ENCODE measurements around the gene WDR73. TPM values are rescaled to one million over a fixed set of nuclear protein-coding genes. Genes with fewer than 3 reads are reported as not detected.

Gene WDR73
- total and polyA plus RNA-seq, 10 of the 15 experiments (the other 5 are each of a cell fraction or from before 2014, with no cell fraction given), result 4.4 to 25.6 (median 16.3) TPM

DNA sequence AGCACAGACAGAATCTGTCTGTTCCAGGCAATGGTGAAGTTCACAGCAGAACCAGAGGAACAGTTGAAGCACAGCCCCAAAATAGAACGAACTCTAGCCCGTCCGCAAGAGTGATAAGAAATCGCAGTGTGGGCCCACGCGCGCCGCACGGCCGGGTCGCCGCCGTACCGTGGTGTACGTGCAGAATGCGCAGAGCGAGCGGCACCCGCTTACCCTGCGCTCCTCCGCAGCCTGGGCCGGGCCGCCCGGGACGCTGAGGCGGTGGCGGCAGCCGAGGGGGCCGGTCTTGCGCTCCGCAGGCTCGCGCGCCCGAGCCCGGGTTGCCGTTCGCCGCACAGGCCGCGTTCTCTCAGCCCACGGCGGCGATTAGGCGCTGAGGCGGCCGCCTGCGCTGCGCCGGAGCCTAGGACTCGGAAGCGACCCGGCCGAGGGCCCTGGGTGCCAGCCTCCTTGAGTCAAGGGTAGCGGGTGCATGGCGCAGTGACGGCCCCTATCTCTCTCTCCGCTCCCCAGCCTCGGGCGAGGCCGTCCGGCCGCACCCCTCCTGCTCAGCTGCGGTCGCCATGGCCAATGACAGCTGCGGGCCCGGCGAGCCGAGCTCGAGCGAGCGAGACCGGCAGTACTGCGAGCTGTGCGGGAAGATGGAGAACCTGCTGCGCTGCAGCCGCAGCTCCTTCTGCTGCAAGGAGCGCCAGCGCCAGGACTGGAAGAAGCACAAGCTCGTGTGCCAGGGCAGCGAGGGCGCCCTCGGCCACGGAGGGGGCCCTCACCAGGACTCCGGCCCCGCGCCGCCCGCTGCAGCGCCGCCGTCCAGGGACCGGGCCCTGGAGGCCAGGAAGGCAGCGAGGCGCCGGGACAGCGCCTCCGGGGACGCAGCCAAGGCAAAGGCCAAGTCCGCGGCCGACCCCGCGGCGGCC lies 20.5 kb downstream of the WDR73 start (continued):
- TF ChIP-seq, protein P1, sequence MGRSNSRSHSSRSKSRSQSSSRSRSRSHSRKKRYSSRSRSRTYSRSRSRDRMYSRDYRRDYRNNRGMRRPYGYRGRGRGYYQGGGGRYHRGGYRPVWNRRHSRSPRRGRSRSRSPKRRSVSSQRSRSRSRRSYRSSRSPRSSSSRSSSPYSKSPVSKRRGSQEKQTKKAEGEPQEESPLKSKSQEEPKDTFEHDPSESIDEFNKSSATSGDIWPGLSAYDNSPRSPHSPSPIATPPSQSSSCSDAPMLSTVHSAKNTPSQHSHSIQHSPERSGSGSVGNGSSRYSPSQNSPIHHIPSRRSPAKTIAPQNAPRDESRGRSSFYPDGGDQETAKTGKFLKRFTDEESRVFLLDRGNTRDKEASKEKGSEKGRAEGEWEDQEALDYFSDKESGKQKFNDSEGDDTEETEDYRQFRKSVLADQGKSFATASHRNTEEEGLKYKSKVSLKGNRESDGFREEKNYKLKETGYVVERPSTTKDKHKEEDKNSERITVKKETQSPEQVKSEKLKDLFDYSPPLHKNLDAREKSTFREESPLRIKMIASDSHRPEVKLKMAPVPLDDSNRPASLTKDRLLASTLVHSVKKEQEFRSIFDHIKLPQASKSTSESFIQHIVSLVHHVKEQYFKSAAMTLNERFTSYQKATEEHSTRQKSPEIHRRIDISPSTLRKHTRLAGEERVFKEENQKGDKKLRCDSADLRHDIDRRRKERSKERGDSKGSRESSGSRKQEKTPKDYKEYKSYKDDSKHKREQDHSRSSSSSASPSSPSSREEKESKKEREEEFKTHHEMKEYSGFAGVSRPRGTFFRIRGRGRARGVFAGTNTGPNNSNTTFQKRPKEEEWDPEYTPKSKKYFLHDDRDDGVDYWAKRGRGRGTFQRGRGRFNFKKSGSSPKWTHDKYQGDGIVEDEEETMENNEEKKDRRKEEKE (IDR thresholded peaks at IDR 0.05), result no peak
- TF ChIP-seq ZBTB33 (IDR thresholded peaks at IDR 0.05), result no peak
- no peak for TF ChIP-seq MTA3 (IDR thresholded peaks at IDR 0.05; ENCODE audit: borderline replicate concordance, low read length)
- TF ChIP-seq RB1 (IDR thresholded peaks at IDR 0.05; ENCODE audit: borderline replicate concordance), result no peak
- TF ChIP-seq HCFC1 (IDR thresholded peaks at IDR 0.05; ENCODE audit: low read length), result no peak
- TF ChIP-seq, protein P2, sequence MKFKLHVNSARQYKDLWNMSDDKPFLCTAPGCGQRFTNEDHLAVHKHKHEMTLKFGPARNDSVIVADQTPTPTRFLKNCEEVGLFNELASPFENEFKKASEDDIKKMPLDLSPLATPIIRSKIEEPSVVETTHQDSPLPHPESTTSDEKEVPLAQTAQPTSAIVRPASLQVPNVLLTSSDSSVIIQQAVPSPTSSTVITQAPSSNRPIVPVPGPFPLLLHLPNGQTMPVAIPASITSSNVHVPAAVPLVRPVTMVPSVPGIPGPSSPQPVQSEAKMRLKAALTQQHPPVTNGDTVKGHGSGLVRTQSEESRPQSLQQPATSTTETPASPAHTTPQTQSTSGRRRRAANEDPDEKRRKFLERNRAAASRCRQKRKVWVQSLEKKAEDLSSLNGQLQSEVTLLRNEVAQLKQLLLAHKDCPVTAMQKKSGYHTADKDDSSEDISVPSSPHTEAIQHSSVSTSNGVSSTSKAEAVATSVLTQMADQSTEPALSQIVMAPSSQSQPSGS (IDR thresholded peaks at IDR 0.05; ENCODE audit: low read length), result no peak
- TF ChIP-seq, protein P3, sequence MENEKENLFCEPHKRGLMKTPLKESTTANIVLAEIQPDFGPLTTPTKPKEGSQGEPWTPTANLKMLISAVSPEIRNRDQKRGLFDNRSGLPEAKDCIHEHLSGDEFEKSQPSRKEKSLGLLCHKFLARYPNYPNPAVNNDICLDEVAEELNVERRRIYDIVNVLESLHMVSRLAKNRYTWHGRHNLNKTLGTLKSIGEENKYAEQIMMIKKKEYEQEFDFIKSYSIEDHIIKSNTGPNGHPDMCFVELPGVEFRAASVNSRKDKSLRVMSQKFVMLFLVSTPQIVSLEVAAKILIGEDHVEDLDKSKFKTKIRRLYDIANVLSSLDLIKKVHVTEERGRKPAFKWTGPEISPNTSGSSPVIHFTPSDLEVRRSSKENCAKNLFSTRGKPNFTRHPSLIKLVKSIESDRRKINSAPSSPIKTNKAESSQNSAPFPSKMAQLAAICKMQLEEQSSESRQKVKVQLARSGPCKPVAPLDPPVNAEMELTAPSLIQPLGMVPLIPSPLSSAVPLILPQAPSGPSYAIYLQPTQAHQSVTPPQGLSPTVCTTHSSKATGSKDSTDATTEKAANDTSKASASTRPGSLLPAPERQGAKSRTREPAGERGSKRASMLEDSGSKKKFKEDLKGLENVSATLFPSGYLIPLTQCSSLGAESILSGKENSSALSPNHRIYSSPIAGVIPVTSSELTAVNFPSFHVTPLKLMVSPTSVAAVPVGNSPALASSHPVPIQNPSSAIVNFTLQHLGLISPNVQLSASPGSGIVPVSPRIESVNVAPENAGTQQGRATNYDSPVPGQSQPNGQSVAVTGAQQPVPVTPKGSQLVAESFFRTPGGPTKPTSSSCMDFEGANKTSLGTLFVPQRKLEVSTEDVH (IDR thresholded peaks at IDR 0.05; ENCODE audit: low read depth, partially characterized antibody), result no peak
- TF ChIP-seq POLR2AphosphoS5 (IDR thresholded peaks at IDR 0.05; ENCODE audit: low read length), result no peak
- TF ChIP-seq SREBF1 (IDR thresholded peaks at IDR 0.05; ENCODE audit: low read length), result no peak
- TF ChIP-seq, protein P4, sequence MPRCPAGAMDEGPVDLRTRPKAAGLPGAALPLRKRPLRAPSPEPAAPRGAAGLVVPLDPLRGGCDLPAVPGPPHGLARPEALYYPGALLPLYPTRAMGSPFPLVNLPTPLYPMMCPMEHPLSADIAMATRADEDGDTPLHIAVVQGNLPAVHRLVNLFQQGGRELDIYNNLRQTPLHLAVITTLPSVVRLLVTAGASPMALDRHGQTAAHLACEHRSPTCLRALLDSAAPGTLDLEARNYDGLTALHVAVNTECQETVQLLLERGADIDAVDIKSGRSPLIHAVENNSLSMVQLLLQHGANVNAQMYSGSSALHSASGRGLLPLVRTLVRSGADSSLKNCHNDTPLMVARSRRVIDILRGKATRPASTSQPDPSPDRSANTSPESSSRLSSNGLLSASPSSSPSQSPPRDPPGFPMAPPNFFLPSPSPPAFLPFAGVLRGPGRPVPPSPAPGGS (IDR thresholded peaks at IDR 0.05; ENCODE audit: borderline replicate concordance, insufficient read depth, low read depth, low read length, poor library complexity, severe bottlenecking), result no peak
- TF ChIP-seq PAX8 (IDR thresholded peaks at IDR 0.05), result no peak
- no peak for TF ChIP-seq BCL11A (IDR thresholded peaks at IDR 0.05; ENCODE audit: low read depth, low read length)
- peak; percentile 27 for TF ChIP-seq MEF2B (IDR thresholded peaks at IDR 0.05; ENCODE audit: partially characterized antibody, poor library complexity, severe bottlenecking)
- TF ChIP-seq, protein P5, sequence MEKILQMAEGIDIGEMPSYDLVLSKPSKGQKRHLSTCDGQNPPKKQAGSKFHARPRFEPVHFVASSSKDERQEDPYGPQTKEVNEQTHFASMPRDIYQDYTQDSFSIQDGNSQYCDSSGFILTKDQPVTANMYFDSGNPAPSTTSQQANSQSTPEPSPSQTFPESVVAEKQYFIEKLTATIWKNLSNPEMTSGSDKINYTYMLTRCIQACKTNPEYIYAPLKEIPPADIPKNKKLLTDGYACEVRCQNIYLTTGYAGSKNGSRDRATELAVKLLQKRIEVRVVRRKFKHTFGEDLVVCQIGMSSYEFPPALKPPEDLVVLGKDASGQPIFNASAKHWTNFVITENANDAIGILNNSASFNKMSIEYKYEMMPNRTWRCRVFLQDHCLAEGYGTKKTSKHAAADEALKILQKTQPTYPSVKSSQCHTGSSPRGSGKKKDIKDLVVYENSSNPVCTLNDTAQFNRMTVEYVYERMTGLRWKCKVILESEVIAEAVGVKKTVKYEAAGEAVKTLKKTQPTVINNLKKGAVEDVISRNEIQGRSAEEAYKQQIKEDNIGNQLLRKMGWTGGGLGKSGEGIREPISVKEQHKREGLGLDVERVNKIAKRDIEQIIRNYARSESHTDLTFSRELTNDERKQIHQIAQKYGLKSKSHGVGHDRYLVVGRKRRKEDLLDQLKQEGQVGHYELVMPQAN (conservative IDR thresholded peaks at IDR 0.05), result peak; percentile 67; the same call in 1 of the 2 replicates
- no peak for TF ChIP-seq TBL1XR1 (IDR thresholded peaks at IDR 0.05; ENCODE audit: low read depth, low read length)
